ENCODE data around the gene FLVCR1. TPM values are rescaled to one million over a fixed set of nuclear protein-coding genes. Genes with fewer than 3 reads are reported as not detected.

The FLVCR1 gene
- polyA plus RNA-seq (2011; rRNA removed) (2.0 and 2.3 TPM in 2 replicates), polyA minus RNA-seq (2011; rRNA and poly(A)+ RNA removed) (5.8 and 6.4 TPM in 2 replicates)

DNA sequence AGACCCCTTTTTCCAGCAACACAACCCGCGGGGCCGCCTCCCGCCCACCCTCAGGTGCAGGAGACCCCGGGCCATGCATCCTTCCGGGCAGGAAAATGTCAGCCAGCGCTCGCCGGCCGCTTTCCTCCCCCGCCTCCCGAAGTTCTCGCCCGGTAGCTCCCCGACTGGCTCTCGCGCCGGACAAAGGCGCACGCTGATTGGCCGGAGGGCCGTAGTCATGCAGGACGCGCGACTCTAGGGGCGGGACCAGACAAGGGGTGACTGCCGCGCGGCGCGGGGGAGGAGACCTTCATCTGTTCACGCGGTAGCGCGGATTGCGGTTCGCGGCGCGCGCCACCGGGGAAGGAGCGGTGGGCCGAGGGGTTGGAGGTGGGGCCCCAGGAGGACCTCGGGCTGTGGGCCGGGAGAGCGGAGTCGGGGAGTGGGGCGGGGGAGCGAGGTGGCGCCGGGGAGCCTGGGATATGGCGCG lies at the start of gene FLVCR1:
Gene FLVCR1, plus strand, starts transcription at position 284 of the 469 bp plus-strand sequence. Its CDS starts 178 bp downstream, at position 462.
- Histone ChIP-seq H3K4me3 (ENCODE audit: low read depth, low read length) (peak within 1 kb of the TSS; percentile 81), H3K27me3 (ENCODE audit: control insufficient read depth, insufficient read depth, low read length) (no peaks in the 10 kb centered on the region), H3K9me3 (ENCODE audit: control insufficient read depth, insufficient read depth, low read length) (no peaks in the 10 kb centered on the region; the same call in 1 of the 2 replicates), H3K27ac (ENCODE audit: low read depth, low read length) (peak within 1 kb of the TSS; percentile 83)
- peak; percentile 85 for DNase-seq (ENCODE audit: low read depth, low spot score)
- ChIA-PET POLR2A (interaction anchor here (0.7 to 1.4 kb wide), 9 partner anchors 20 to 1280 kb away, joined by 3 to 6 read pairs (median 3); partner anchors contain the start of gene ATF3), CTCF (interaction anchor here (0.6 to 1.3 kb wide), 5 partner anchors 38 to 888 kb away, joined by 3 to 11 read pairs (median 6); no protein-coding TSS in a partner anchor)
- TF ChIP-seq, protein P1, sequence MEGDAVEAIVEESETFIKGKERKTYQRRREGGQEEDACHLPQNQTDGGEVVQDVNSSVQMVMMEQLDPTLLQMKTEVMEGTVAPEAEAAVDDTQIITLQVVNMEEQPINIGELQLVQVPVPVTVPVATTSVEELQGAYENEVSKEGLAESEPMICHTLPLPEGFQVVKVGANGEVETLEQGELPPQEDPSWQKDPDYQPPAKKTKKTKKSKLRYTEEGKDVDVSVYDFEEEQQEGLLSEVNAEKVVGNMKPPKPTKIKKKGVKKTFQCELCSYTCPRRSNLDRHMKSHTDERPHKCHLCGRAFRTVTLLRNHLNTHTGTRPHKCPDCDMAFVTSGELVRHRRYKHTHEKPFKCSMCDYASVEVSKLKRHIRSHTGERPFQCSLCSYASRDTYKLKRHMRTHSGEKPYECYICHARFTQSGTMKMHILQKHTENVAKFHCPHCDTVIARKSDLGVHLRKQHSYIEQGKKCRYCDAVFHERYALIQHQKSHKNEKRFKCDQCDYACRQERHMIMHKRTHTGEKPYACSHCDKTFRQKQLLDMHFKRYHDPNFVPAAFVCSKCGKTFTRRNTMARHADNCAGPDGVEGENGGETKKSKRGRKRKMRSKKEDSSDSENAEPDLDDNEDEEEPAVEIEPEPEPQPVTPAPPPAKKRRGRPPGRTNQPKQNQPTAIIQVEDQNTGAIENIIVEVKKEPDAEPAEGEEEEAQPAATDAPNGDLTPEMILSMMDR (IDR thresholded peaks at IDR 0.05; ENCODE audit: low read depth, low read length), result no peak

DNA sequence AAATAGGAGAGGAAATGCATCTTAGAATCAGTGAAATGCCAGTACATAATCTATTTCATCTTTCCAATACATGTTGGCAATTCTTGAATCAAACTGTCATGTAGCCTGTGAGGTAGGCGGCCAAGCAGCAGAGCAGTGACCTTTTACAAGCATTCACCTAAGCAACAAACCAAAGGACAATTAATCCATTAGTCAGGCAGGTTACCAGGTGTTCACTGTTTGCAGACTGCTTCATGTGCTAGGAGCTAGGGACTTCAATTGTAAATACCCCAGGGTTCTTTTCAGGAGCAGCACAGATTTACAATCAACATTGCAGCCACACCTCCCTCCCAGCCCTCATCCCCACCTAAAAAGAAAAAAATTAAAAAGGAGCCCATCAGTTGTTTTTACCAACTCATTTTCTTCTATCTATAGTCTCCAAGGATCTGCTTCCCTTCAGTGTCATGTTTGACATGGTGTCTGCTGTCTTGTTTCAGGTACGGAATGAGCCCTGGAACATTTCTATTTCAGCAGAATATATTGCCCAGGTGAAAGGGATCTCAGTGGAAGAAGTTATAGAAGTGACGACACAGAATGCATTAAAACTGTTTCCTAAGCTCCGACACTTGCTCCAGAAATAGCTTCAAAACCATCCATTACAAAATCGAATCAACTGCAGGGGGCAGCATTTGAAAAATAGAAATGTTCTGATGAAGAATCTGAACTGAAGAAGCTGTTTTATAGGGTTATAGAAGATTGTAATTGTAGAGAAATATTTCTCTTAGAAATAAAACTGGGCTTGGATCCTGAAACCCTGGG lies 43.3 kb upstream of the FLVCR1 start:
- no peaks in the 10 kb centered on the region for H3K9me3 ChIP-seq (ENCODE audit: control insufficient read depth, insufficient read depth, low read length)
- DNase-seq (ENCODE audit: low read depth, low spot score), result no peak
- POLR2A ChIA-PET, result interaction anchor here (1.0 kb wide), 1 partner anchor 43 kb away, joined by 4 read pairs; the partner anchor contains the start of gene FLVCR1
- H3K4me3 ChIP-seq (ENCODE audit: low read depth, low read length), result no peak overlapping the region
- CTCF ChIA-PET, result interaction anchor here (0.5 to 1.9 kb wide), 15 partner anchors 9 to 189 kb away, joined by 3 to 50 read pairs (median 4); no protein-coding TSS in a partner anchor
- no peaks in the 10 kb centered on the region for H3K27me3 ChIP-seq (ENCODE audit: control insufficient read depth, insufficient read depth, low read length)
- TF ChIP-seq, protein P1 (IDR thresholded peaks at IDR 0.05; ENCODE audit: low read depth, low read length), result 0 out of 2 replicates have a peak, but pooled peaks have one; percentile 28
- no peak overlapping the region for H3K27ac ChIP-seq (ENCODE audit: low read depth, low read length)

DNA sequence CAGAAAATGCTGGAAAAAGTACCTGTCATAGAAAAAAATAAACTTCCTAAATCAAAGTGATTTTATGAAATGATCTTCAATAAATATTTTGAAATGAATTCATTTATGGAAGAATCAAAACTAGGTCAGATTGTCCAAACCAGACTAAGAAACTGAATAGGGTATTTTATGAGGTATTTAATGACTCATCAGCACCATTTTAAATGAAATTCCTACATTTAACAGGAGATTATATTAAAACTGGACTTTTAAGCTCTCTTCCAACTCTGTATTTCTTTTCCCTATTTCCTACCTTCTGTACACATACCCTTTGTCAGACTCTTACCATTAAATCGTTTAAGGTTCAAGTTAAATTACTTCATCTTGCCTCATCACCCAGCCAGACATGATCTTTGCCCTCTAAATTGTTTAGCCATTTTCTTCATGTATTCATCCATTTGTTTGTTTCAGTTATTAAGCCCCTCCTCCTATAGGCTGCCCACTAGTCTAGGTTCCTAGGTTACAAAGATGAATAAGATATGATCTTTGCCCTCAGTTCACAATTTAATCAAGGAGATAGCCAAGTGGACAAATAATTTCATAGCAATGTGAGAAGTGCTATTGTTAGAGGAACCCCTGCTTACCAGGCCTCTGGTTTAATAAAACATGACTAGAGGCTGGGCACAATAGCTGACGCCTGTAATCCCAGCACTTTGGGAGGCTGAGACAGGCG lies 41.4 kb upstream of the FLVCR1 start:
- no peaks in the 10 kb centered on the region for H3K27me3 ChIP-seq (ENCODE audit: control insufficient read depth, insufficient read depth, low read length)
- POLR2A ChIA-PET, result no interaction called here

DNA sequence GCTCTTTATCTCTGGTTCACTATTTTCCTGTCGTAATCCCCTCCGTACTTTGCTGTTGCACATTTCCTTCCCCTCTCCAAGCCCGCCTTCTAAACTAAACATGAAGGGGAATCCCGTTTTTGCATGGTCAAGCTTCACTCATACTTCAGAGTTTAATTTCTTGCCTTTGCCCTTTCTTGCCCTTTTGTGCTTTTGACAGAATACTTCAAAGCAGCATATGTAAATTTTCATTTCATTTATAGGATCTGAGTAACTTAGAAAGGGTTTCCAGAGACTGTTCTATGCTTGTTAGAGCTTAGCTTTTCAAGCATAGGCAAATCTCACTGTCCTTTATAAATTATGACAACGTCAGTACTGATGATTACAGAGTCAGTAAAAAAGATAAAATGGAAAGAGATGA lies 38.3 kb upstream of the FLVCR1 start:
- Histone ChIP-seq H3K27me3 (ENCODE audit: control insufficient read depth, insufficient read depth, low read length) (no peaks in the 10 kb centered on the region), H3K27ac (ENCODE audit: low read depth, low read length) (no peak overlapping the region), H3K4me3 (ENCODE audit: low read depth, low read length) (no peak overlapping the region), H3K9me3 (ENCODE audit: control insufficient read depth, insufficient read depth, low read length) (peaks cover 8% of the 10 kb centered on the region; the same call in 1 of the 2 replicates)
- TF ChIP-seq, protein P1 (IDR thresholded peaks at IDR 0.05; ENCODE audit: low read depth, low read length), result no peak
- POLR2A ChIA-PET, result interaction anchor here (1.1 kb wide), 1 partner anchor 211 kb away, joined by 4 read pairs; the partner anchor contains the start of gene ATF3
- CTCF ChIA-PET, result interaction anchor here (0.5 kb wide), 1 partner anchor 38 kb away, joined by 11 read pairs; the partner anchor contains the start of gene FLVCR1
- DNase-seq (ENCODE audit: low read depth, low spot score), result no peak

More for the DNA sequence above, 41.4 kb upstream of the FLVCR1 start:
- DNase-seq (ENCODE audit: low read depth, low spot score), result no peak
- TF ChIP-seq, protein P1 (IDR thresholded peaks at IDR 0.05; ENCODE audit: low read depth, low read length), result no peak
- Histone ChIP-seq H3K27ac (ENCODE audit: low read depth, low read length) (peak overlapping the region; percentile 31), H3K9me3 (ENCODE audit: control insufficient read depth, insufficient read depth, low read length) (no peaks in the 10 kb centered on the region), H3K4me3 (ENCODE audit: low read depth, low read length) (no peak overlapping the region)
- CTCF ChIA-PET, result interaction anchor here (0.5 to 2.6 kb wide), 4 partner anchors 18 to 178 kb away, joined by 3 to 17 read pairs (median 4); no protein-coding TSS in a partner anchor

All from AG04450 (cell line).